GM19395 (cell line): Measurements from ENCODE around the gene CAMK2B.

Source experiments
- ATAC-seq: cut with Tn5 transposase; IDR thresholded peaks from one replicate; pipeline ENCODE4 v1.9.1; 2021; ENCODE audit warnings: mild to moderate bottlenecking, moderate library complexity; ENCODE audit not compliant: unreplicated experiment

CAMK2B gene

DNA sequence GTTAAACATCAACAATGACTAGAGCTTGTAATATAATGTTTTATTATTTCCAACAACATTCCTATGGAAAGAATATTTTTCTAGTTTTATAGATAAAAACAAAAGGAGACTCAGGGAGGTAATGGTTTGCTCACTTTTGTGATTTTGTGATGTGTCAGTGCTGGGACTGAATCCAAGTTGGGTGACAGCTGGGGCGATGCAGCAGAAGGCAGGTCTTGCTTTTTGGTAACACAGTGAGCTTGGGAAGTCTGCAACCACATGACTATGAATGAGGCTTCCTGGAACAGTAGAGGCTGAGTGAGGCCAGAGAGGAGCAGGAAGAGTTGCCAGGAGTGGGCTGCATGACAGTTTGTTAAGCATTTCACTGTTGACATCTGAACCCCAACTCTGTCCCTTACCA lies 129.5 kb downstream of the CAMK2B start:
- ATAC-seq, result no peak

DNA sequence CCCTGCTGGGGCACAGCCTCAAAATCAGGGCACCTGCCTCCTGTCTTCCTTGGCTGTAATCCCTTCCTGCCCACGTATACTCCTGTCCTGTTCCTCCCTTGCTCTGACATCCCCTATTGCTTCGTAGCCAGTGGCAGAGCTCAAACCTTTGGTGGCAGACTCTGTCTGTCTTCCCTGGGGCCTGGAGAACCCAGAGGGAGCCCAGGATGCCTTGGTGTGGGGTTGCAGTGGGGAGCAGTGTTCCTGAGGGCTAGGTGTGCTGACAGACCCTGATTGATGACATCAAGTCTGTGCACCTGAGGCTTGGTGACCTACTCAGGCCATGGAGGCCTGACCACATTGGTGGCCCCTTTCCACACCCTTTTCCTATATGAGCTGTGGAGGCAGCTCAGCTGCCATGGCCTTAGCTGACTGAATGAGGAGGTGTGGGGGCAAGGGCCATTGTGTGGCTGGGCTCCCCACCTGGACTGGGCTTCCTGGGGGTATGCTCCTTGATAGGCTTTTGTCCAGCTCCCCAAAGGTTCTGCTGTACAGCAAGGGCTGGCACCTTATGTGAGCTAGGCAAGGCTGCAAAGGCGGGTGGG lies 130.7 kb downstream of the CAMK2B start:
- no peak for ATAC-seq

DNA sequence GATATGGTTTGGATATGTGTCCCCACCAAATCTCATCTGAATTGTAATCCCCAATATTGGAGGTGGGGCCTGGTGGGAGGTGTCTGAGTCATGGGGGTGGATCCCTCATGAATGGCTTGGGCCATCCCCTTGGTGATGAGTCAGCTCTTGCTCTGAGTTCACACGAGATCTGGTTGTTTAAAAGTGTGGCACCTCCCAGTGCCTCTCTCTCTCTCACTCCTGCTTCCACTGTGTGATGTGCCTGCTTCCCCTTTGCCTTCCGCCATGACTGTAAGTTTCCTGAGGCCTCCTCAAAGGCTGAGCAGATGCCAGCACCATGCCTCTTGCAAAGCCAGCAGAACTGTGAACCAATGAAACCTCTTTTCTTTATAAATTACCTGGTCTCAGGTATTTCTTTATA lies 131.3 kb downstream of the CAMK2B start:
- no peak for ATAC-seq

DNA sequence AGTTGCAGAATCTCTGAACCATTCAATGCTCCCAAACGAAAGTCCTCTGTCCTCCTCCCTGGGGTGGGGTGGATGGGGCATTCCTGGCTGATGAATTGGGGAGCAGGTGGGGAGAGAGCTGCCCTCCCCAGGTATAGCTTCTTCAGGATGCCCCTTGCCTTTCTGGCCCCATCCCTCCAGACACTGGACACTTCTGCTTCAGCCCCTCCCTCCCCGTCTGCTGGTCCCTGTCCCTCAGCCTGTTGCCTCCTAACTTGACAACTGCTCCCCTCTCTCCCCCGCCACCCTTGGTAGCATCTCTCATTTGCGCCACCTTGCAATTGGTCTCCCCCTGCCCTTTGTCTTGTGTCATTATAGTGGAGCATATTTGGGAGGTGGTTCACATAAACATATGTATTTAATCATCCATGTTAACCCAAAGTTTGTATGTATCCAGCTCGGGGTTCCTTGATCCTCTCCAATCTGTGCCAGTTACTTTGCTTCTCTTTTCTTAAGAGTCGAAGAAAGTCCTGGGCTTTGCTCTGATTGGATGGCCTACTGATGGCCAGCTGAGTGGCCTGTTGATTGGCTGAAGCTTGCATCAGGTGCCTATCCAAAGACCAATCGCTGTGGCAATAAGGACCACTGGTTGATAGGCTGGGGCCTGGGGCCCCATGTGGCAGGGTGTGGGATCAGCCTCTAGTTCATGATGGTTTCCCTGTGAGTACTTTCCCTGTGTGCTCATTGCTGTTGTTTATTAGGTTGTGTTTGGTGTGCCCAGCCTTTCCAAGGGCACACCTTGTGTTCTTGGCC lies 132.2 kb downstream of the CAMK2B start:
- no peak for ATAC-seq

GRCh38 chr7:44191171-44191570 lies 134.2 kb downstream of the CAMK2B start:
- ATAC-seq, result no peak

DNA sequence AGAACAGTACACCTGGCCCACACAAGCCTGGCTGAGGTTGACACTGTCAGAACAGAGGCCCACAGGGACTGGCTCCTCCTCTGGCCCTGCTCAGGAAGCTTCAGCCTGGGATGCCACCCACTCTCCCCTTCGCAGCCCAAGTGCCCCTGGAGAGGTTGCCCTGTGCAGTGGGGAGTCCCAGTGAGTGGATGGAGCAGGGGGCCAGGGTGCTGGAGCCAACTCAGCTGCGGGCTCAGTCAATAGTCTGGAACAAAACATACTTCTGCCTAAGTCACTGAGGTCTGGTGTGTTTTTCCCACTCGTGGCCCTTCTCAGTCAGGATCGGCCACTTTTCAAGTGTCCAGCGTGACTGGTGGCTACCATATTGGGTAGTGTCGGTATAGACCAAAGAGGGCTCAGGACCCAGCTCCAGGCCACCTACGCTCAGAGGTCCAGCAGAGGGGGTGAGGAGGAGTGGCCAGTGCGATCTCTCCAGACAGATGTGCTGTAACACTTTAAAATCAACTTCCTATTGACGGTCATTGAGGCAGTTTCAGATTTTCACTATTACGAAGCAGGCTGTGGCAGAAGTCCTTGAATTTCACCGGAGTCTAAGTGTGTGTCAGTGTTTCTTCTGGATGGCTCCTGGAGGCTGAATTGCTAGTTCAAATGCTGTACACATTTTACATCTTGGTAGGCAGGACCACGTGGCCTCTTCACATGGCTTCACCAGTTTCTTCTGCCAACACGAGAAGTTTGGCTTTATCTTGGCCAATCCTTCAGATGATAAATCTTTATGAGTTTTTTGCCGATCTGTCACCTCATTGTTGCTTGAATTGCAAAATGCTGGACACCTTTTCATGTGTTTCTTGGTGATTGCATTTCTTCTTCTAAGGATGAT lies 135.2 kb downstream of the CAMK2B start:
- ATAC-seq, result no peak

GRCh38 chr7:44189286-44189992 lies 136.0 kb downstream of the CAMK2B start, which contains the start of gene GCK:
Gene GCK, minus strand, starts transcription at chr7:44189439. Its CDS starts 486 bp downstream, at chr7:44188953.
- no peak for ATAC-seq

DNA sequence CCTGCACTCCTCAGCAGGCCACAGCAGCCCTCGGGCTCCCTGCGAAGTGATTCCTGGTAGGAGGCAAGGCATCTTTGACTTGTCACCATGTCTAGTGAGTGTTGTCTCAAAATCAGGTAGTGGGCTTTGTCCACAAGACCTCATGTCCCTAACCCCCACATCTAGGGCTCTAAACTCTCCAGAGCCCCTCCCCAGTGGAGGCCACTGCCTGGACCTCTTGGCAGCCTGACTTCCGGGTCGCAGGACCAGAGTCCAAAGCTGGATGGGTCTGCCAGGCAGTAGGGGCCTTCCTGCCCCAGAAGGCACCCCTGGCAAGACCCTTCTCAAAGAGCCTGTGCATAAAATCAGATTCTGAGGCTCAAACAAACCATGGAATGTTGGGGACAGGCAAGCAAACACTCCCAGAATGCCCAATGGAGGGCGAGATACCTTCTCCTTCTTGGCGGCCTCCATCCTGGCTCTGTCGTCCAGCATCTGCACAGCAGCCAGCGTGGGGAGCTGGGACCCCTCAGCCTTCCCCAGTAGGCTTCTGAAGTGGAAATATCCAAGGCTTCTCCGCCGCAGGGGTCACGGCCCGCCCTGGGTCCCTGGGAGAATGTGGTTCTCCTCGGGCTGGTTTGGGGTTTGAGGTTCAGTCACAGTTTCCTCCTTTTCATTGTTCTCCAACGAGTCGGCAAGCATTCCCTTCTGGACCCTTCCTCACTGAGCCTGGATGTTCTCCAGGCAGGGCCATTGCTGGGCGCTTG lies 136.7 kb downstream of the CAMK2B start:
- ATAC-seq, result no peak

GRCh38 chr7:44187636-44188416 lies 137.6 kb downstream of the CAMK2B start:
- no peak for ATAC-seq

- no peak for ATAC-seq
Measured at GRCh38 chr7:44186736-44187135, 138.7 kb downstream of the CAMK2B start.

GRCh38 chr7:44185729-44186128 lies 139.7 kb downstream of the CAMK2B start:
- no peak for ATAC-seq

- ATAC-seq, result no peak
Measured at GRCh38 chr7:44184873-44185446, 140.4 kb downstream of the CAMK2B start.

GRCh38 chr7:44184206-44184872 lies 141.1 kb downstream of the CAMK2B start:
- no peak for ATAC-seq

GRCh38 chr7:44183386-44183785 lies 142.0 kb downstream of the CAMK2B start:
- no peak for ATAC-seq

DNA sequence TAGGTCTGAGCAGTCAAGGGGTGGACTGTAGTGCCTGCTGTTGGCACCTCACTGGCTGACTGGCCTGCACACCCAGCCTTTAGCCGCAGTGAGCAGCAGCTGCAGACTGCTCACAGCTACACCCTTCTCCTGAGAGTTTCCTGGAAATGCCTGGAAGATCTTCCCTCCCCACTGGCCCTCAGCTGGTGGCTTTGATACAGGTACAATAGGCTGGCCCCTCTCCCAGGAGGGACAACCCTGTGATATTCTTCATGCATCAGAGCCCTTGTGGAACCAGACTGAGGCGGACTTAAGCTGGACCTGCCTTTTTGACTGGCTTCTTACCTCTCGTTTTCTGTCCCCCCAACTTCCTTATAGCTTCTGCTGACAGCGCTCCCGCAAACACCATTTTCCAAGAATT lies 142.6 kb downstream of the CAMK2B start:
- no peak for ATAC-seq

GRCh38 chr7:44180631-44181030 lies 144.8 kb downstream of the CAMK2B start:
- ATAC-seq, result no peak

DNA sequence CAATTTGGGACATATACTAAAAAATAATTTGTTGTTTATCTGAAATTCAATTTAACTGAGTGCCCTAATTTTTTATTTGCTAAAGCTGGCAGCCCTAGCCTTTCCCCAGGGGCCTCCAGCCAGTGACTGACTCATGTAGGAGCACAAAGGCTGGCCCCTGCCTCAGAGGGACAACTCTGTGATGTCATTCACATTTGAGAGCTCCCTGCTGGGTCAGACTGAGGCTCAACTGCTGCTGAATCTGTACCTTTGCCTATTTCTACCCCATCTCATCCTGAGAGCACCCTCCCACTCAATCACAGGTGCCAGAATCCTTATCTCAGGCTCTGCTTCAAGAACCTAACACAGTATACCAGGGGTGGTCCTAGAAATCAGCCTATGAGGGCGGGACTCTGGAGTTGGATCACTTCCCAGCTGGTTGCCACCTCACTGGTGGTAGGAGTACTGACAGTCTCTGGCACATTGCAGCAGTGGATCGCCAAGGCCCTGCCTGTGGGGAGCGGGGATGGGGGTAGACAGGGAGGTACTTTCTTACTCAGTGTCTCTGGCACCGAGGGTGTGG lies 147.7 kb downstream of the CAMK2B start:
- no peak for ATAC-seq

- ATAC-seq, result no peak
Measured at GRCh38 chr7:44176486-44176885, 148.9 kb downstream of the CAMK2B start.
